Peyer's patch (tissue), 4 donors: ENCODE measurements around the gene GPC3.

Source experiments
- CTCF ChIP-seq, 6 experiments: fragments of 450-650 bp in 4 of 6; fragments of 200-600 bp in 2 of 6; sonication (generic) in 1 of 6; IDR thresholded peaks; one replicate each; pipeline ENCODE4 v1.5.1; 2017 to 2019; ENCODE audit warnings: antibody characterized with exemption in 6 of 6, mild to moderate bottlenecking in 3 of 6, moderate library complexity in 1 of 6
- POLR2A ChIP-seq, 2 donors: fragments of 450-650 bp; IDR thresholded peaks; one replicate each; pipeline ENCODE4 v1.5.1; 2017; ENCODE audit warnings: antibody characterized with exemption in 2 of 2, mild to moderate bottlenecking in 2 of 2, moderate library complexity in 2 of 2

GRCh38 chrX:133563705-133564104 lies 421.7 kb downstream of the GPC3 start:
- TF ChIP-seq CTCF (IDR thresholded peaks at IDR 0.05), result no peak
- no peak for TF ChIP-seq POLR2A (IDR thresholded peaks at IDR 0.05)
